NCI-H69 (cell line): ENCODE data around the gene MYEF2.

Source experiments
- DNase-seq: peaks from one replicate; lab custom pipeline; 2025; lab: John Stamatoyannopoulos, UW

The MYEF2 gene

DNA sequence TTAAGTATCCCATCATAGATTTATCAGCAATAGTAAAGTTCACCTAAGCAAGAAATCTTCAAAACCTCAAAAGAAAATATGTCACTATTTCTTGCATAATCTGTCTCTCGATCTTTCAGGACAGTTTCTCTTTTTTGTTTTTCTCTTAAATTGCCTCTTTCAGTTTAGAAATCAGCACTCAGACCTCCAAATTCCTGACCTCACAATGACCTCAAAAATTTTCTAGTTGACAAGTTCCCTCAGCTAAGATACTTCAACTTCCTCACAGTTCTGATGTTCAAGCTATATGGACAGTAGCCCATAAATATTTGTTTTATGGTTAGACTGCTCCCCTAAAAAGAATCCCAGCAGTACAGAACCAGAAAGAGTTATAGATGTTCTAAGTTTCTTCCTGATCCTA lies 33.2 kb downstream of the MYEF2 start:
- no peak for DNase-seq

DNA sequence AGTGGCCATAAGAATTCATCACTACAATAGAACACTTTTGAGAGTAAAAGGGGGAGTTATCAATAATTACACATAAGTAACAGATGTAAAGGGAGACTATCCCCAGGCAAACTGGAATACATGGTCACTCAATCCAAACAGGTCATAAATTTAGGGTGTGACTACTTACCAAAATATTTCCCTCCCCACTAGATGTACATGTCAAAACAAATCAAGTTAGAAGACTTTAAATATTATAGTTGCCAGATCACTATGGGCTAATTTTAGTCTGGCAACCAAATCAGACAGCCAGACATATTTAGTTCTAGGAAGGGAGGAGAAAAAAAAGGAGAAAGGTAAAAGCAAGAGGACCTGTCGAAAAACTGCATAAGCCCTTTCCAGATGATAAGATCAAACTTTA lies 34.2 kb downstream of the MYEF2 start:
- peak; percentile 11 for DNase-seq

DNA sequence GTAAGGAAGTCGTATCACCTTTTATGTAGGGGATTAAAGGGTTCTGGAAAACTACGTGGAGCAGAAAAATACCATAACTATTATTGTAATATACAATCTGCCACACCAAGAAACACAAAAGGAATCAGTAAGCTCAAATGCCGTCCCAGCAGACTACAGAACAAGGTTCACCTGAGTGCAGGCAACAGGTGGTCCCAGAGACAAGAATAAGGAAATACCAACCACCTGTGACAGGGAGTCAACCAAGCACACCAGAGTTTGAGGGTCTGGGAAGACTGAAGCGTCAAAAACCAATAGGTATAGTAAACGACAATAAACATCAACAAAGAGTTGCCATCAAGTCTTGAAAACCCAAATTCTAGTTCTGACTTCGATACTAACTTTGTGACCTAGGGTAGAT lies 45.2 kb downstream of the MYEF2 start:
- no peak for DNase-seq

DNA sequence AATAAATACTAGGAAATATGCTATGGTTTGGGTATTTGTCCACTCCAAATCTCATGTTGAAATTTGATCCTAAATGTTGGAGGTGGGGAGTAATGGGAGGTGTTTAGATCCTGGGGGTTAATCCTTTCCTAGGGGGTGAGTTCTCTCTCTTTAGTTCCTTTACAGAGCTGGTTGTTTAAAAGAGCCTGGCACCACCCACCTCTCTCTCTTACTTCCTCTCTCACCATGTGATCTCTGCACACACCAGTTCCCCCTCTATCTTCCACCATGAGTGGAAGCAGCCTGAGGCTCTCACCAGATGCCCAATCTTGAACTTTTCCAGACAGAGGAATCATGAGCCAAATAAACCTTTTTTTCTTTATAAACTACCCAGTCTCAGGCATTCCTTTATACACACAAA lies 46.8 kb downstream of the MYEF2 start:
- DNase-seq = no peak

DNA sequence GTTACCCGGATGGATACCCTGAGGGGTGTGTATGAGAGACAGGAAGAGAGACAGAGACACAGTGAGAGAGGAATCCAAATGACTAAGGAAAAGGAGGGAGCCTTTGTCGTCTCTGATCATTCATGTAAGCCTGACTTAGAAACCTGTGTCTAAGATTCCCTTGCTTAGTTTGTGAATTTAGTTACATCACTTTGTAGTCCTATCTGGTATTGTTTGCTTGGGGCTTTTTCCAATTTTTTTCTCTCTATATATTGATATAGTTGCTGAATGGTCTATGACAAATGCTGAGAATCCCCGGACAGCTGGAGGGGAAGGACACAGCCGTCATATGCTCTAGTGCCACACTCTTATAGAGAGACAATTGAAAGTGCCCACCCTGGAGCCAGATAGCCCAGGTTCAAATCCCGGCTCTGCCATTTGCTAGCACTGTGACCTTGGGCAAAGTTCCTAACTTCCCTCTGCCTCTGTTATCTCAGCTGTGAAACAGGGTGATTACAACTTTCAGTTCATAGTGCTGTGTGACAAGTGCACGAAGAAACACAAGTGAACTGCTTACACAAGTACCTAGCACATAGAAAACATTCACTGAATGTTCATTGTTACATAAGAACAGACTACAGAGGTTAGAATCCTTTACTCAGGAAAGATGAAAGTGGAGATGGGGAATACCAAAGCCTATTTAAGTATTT lies 51.3 kb downstream of the MYEF2 start:
- no peak for DNase-seq

DNA sequence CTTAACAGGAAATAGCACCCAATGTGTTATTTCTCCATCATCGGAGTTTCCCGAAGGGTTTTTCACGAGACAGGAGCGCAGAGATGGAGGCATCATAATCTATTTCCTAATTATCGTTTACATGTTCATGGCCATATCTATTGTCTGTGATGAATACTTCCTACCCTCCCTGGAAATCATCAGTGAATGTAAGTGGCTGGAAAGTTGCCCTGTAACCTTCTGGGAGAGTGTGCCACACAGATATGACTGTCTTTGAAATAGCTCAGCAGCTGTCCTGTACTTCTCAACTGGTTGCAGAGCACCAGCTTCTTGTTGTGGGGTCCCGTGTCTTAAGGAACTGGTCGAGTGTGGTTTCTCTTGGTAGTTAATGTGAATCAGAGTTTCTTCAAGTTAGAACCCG lies 56.2 kb downstream of the MYEF2 start:
- no peak for DNase-seq

DNA sequence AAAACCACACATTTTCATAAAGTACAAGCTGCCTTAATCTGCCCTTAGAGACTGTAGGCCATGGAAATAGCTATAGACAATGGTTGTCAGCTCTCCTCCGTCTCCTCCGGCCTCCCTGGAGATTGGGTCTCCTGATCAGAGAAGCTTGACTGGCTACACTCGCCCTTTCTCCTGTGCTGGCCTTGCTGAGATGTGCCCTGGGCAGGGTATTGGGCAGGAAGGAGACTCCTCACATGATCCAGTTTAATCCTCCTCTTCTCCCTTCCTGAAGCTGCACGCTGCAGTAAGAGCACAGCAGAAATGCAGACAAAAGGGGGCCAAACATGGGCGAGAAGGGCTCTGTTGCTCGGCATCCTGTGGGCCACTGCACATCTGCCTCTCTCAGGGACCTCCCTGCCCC lies 57.4 kb downstream of the MYEF2 start, which contains the start of gene SLC24A5:
Gene SLC24A5 (plus strand): TSS at position 246 of the 400 bp plus-strand sequence. CDS start 55 bp downstream, at position 301.
- DNase-seq = no peak

DNA sequence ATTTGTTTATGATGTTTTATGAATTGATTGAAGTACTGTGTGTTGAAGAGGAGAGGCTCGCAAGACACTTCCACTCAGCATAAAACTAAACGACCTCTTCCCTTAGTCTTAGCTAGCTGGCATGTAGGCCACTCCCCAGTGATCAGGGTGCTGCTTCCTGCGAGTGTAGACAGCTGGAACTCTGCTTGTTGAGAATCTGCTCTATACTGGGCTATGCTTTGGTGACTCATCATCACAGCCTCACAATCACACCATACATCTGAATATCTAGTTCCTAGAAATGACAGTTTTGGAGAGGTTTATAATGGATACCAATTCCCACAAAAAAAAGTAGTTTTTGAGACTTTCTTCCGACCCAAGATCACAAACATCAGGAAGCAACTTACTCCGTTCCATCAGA lies 58.8 kb downstream of the MYEF2 start:
- DNase-seq = no peak

DNA sequence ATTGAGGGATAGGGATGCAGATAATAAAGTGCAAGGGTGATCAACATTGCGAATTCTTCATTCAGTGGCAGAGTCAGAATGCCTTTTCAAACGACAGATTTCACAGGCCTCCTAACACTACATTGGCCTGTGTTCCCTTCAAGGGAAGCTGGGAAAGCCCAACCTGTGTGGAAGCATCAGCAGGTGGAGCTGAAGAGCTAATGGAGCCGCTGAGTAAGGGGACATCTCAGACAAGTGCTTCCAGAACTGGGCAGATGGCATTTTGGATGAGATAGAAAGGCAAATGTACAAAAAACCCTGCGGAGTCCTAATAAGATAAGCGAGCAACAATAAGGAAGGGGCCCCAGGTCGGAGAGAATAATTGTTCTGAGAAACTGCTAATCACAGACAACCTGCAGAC lies 65.9 kb downstream of the MYEF2 start:
- peak; percentile 84 for DNase-seq

DNA sequence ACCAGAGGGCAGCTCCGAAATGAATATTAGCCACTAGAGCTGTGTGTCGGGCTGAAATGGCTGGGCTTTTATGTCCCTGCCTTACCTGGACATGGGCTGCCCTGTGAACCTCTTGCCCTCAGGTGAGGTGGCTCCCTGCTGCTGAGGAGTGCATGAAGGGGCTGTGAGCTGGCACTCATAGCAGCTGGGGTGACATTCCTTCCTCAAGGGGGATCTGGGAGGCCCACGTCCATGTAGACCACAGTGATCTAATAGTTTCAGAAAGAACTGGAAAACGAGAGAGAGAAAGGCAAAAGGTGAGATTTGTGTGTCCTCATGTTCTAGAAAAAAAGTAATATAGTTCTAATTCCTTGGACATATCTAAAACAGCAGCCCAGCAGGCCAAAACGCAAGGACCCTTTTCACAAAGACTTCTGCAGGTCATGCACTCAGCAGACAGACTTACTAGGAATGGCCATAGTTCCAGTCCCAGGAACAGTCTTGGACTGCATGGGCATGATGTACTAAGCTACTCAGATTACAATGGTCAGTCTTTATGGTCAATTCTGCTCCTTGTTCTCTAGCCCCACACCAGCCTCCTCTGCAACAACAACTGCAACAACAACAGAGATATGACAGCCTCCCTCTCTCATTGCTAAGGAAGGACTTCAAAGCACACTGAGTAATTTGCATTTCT lies 68.1 kb downstream of the MYEF2 start:
- DNase-seq = no peak

DNA sequence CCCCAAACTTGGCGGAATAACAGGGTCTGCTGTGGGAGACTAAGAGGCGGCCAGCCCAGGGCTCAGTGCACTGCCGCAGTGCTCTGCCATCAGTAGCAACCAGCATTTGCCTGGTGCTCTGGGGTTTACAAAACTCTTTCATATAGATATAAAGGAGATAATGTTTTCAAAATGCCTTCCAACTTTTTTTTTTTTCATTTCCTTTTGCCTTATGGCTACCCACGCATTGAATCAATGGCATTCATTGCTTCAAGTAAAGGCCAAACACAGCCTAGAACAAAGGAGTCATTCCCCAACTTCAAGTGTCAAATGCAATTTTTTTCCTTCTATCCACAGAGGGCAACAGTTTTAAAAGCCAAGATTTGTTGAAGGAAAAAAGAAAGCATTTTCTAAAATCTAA lies 68.9 kb downstream of the MYEF2 start:
- no peak for DNase-seq

DNA sequence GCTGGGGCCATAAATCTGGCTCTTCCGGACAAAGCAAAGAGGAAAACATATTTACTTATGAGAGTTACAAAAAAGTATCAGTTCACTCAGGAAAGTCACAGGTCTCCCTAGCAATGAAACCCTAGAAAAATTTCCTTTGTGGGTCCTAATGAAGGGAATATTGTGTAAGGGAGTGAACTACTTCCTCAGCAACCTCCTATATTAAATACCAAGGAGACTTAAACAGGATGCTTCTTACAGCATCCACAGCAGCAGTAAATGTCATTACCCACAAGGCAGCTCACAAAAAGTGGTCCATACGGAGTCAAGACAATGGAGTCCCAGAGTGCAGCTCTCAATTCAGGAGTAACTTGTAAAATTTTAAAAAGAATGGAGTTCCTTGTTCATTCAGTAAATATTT lies 72.2 kb downstream of the MYEF2 start:
- DNase-seq = no peak

DNA sequence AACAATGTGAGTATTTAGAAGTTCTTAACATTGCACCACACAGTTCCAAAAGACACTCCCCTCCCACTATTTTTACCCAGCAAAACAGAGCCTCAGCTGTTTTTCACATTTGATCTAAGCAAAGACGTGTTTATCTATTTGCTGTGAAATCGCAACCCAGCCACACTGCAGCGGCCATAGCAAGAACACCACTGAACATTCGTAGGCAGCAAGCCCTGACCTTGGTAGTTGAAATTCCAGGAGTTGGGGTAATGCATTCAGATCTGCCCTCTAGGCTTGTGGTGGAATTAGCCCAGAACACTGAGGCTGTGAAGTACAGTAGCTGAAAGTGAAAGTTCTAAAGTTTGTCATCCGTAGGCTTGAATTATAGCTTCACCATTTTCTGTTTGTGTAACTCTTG lies 74.4 kb downstream of the MYEF2 start:
- no peak for DNase-seq

DNA sequence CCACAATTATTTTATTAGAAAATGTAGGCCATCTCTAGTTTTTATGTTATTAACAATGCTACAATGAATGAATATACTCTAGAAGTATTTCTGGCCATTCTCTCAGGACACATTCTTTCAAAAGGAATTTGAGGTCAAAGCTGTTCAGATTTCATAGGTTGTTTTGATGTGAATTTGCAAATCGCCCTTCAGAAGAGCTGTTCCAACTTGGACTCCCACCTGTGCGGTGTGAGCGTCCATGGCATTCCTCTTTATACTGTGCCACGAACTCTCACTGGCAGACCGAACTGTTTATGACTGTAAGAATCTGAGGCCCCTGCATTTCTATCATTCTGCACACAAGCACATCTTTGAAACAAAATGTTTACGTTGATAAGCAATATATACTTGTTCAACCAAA lies 75.9 kb downstream of the MYEF2 start:
- no peak for DNase-seq

DNA sequence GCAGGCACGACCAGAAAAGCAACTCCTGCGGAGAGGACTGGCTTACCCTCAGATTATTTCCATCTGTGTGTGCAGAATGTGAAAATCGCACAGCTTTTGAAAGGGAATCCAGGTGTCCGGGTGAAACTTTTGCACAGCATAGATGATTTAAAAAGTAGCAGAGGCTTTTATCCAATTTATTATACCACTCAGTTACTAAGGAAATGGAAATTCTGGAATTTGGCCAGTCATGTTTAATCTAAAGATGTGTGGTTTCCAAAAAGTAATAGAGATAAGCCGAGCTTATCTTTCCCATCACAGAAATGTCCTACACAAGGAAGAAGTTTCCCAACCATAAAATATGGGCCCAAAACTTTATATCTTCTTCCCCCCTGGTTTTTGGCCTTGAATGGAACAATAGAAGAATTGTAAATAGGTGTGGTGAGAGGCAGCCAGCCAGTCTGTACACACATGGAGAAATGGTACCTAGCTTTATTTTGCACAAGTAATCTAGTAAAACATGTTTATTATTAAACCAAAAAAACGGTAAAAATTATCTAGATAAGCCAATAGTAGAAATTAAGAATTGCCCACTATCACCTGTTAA lies 76.6 kb downstream of the MYEF2 start:
- DNase-seq = no peak

DNA sequence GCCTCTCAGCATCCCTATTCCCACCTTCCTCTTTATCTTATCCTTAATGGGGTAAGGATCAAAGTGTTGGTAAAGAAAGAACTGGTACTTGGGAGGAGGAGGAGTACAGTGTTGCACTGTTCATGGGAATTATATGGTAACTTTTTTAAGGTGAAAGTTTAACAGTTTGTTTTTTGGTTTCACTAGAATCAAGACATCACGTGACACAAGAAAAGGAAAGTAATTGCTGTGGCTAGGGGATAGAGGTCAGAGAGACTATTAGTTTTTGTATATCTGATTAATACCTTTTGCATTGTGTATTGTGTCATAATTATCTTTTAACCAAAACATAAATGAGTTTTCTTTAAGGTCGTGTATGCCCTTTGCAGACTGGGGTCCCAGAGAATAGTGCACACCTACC lies 80.8 kb downstream of the MYEF2 start:
- no peak for DNase-seq

DNA sequence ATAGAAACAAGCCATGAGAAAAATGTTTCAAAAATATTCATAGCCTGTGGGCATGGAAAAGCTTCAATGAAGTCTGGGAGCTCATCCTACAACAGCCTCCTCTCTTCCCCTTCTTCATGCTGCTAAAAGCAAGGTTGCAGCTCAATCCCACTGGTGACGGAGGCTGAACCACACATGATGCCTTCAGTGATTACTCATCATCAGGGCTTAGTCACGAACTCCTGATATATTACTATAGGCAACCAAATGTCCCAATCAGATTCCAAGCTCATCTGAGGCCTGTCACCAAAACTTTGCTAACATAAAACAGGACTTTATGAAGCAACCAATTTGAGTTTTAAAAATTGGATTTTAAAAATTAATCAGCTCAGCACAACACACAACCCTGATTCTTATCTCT lies 81.3 kb downstream of the MYEF2 start:
- DNase-seq = no peak

DNA sequence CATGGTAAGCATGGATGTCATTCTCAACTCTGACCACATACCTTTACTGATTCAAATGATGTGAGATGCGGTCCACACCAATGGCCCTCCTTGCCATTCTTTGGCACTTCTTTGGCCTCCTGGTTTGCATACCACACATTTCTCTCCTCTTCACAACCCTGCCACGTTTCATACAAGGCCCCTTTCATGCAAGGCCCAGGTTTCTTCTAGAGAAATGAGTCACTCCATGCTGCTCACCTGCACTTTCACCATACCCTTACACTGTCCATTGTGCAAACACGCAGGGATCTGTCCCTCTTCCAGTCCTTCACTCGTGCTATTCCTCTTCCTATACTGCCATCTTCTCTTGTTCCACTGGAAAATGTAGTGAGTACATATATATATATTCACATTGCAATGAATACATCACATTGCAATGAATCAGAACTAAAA lies 81.7 kb downstream of the MYEF2 start:
- no peak for DNase-seq

DNA sequence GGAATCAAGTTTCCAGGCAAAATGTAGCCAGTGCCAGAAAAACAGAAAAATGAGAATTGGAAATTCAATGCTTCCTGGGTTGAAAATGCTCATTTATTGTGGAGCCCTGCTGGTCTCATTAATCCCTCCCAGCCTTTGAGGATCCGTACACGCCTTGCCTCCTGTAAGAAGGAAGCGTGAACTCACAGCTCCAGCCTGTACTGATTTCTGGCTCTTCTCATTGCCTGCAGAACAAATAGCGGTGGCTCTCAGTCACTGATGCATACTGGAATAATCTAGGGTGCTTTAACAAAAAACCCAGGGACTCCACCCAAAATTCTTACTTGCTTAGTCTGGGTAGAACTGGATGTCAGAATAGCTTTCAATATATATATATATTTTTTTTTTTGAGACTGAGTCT lies 86.6 kb downstream of the MYEF2 start:
- DNase-seq = peak; percentile 76

DNA sequence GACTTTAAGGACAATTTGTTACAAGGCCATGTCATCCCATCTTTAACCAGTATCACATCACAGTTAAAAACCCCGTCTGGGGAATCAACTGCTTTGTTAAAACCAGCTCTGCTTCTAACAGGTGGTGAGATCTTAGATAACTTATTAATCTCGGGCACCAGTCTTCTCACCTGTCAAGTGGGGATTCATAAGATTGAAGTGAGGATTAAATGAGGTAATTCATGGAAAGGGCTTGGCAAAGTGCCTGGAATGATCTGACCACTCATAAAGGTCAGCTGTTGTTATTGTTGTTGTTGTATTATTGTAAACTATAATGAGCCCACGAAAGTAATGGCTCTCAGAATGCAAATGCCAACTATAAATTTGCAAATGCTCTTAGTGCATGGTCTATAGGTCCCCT lies 87.4 kb downstream of the MYEF2 start:
- DNase-seq = peak; percentile 77

DNA sequence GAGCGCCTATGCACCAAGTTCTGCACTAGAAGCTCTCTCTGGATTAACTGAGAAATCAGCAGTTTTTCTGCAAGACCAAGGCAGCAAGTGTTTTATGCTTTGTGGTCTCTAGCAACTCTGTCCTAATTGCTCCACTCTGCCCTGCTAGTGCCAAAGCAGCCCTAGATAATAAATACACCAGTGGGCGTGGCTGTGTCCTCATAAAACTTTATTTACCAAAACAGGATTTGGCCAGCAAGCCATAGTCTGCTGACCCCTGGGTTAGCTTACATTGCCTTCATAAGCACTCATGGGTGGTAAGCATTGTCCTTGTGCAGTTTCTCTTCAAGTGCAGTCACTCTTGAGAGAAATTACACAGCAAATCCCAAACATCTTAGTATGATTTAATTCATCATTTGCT lies 88.0 kb downstream of the MYEF2 start:
- peak; percentile 93 for DNase-seq

DNA sequence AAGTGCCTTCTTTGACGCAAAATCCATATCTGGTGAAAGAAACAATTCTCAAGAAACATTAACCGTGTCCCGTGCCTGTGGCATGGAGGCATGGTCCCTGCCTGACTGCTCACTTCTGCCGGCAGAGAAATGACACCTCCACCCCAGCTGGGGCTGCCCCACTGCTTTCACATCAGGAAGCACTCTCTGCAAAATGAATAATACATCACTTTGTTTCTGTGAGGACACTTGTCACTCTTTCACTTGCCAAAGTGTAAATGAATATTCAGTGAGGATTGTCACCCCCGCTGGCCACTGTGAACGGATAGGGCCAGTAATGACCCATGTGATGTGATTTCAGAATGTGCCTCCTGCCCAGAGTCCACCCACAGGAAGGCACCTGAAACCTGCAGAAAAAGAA lies 88.4 kb downstream of the MYEF2 start:
- no peak for DNase-seq

DNA sequence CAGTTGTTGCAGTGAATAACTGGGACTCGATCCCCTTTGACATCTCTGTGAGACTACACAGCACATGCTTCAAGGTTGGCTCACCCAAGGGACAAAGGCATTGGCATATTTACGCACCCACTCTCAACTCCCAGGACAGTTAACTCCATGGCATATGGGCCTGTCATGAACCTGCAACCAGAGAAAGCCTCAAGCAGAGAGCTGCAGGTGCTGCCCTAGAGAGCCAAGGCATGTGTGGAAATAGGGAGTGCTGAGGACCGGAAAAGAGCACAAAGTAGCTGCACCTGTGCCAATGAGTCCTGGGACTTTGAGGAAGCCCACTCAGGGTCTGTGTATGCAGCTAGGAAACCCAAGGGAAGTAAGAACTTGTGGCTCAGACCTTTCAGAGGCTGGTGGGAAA lies 90.3 kb downstream of the MYEF2 start:
- no peak for DNase-seq

DNA sequence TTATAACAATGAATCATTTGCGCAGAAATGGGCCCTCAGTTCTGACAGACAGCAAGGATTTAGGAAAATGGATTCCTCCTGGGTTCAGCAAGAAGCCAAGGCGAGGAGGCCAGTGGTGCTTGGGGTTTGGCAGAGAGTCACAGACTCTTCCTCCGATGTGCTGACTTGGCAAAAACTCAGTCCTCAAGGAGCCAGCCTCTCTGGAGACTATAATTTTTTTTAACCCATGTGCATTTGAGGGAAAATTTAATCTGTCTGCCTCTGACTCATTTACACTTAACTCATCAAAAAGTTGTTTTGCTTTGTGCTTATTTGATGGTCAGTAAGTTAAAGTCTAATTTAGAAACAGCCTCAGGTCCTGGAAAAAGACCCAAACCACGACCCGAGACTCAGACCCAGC lies 91.5 kb downstream of the MYEF2 start:
- DNase-seq = no peak
